Cardiac fibroblast (primary cell): ENCODE results near the gene PDZD2.

ENCODE experiments used
- DNase-seq, 2 donors: peaks; one replicate each; pipeline versions ENCODE4 v3.0.0 to v3.0.0-alpha.2; 2010; ENCODE audit warnings: low read depth in 2 of 2
- H3K4me3 ChIP-seq, 2 donors: replicated peaks in 1 of 2; 1 replicate in 1 of 2; 2 replicates in 1 of 2; pipeline ENCODE4 v1.5.1; 2011; ENCODE audit warnings: low read depth in 2 of 2, low read length in 2 of 2, mild to moderate bottlenecking in 2 of 2, moderate library complexity in 1 of 2
- CTCF ChIP-seq: IDR thresholded peaks from one replicate; pipeline ENCODE4 v1.5.1; 2011; ENCODE audit warnings: low read depth, mild to moderate bottlenecking, low read length, inconsistent platforms

The PDZD2 gene

DNA sequence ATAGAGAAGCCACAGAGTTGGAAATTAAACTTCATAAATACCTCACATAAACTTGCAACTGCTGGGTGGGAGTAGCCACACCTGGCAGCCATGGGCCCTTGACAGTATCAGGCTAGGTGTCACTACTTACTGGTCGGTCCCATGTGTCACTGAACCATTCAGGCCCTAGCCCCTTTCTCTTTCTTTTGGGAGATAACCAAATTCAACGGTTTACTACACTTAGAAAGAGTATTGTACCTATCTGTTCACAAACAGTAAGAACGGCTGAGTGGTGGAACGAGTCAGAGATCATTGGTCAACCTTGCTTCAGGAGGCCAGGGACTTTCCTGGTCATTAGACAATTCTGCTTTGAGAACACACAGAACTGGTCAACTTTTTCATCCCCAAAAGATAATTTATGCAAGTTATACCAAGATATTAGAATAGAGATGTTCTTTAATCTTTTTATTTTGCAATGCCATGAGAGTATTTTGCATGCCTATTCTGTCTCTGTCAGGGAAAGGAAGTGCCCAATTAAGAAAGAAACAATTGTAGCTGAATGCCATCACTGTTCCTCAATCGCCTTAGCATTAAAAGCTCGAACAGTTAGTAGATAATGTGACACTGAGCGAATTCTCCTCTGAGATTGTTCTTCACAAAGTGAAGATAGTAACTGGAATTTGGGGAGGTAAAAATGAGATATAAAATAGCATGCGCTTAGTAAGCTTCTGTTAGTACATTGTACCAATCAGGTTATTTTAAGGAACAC, 484.3 kb downstream of the PDZD2 start:
- peak in 1 of 2 donors; percentile 42 for DNase-seq
- no peak for TF ChIP-seq CTCF

GRCh38 chr5:32123889-32124676, 485.2 kb downstream of the PDZD2 start:
- no peak for DNase-seq
- no peak overlapping the region for H3K4me3 ChIP-seq
- TF ChIP-seq CTCF = no peak

More for the DNA sequence above, 484.3 kb downstream of the PDZD2 start:
- H3K4me3 ChIP-seq = no peak overlapping the region

DNA sequence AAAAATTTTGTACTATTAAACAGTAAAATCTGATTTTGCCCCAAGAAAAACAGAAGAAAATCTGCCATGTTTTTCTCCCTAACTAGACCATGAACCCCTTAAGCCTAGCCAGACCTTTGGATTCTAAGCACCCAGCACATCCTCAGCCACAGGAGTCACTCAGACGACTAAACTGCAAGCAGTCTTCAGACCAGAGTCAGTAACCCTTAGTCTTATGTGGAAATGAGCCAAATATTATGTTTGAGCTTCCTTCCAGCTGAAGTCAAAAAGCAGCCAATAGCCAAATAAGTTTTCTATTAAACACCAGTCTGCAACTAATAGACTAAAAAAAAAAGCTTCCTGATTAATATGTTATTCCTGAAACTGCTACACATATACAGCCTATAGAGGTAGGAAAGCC, 487.8 kb downstream of the PDZD2 start:
- no peak overlapping the region for H3K4me3 ChIP-seq
- no peak for TF ChIP-seq CTCF
- DNase-seq = peak; percentile 19 to 40

GRCh38 chr5:32127711-32128110, 488.8 kb downstream of the PDZD2 start:
- no peak overlapping the region for H3K4me3 ChIP-seq
- TF ChIP-seq CTCF = no peak
- no peak for DNase-seq

- DNase-seq = no peak
- TF ChIP-seq CTCF = no peak
- no peak overlapping the region for H3K4me3 ChIP-seq
These were observed 490.2 kb downstream of the PDZD2 start for GRCh38 chr5:32129074-32129598.

GRCh38 chr5:32130865-32131264, 491.9 kb downstream of the PDZD2 start:
- no peak overlapping the region for H3K4me3 ChIP-seq
- no peak for TF ChIP-seq CTCF
- DNase-seq = no peak
